ENCODE measurements around the gene CEP112.

CEP112 gene

GRCh38 chr17:65627891-65628643 is 563.9 kb downstream of the CEP112 start:
- peak; percentile 83 for DNase-seq

GRCh38 chr17:65627108-65627507 is 564.8 kb downstream of the CEP112 start:
- no peak for DNase-seq

- no peak for DNase-seq
These were observed 565.5 kb downstream of the CEP112 start for GRCh38 chr17:65626451-65626850.

- no peak for DNase-seq
These were observed 573.4 kb downstream of the CEP112 start for GRCh38 chr17:65618516-65618915.

GRCh38 chr17:65617496-65617895 is 574.4 kb downstream of the CEP112 start:
- no peak for DNase-seq

GRCh38 chr17:65609749-65610148 is 582.2 kb downstream of the CEP112 start:
- no peak for DNase-seq

GRCh38 chr17:65609286-65609685 is 582.6 kb downstream of the CEP112 start:
- no peak for DNase-seq

- no peak for DNase-seq
These were observed 587.9 kb downstream of the CEP112 start for GRCh38 chr17:65604070-65604469.

GRCh38 chr17:65601881-65602280 is 590.1 kb downstream of the CEP112 start:
- DNase-seq = no peak

- no peak for DNase-seq
These were observed 590.8 kb downstream of the CEP112 start for GRCh38 chr17:65601145-65601544.

GRCh38 chr17:65600518-65600917 is 591.4 kb downstream of the CEP112 start:
- no peak for DNase-seq

- no peak for DNase-seq
These were observed 592.3 kb downstream of the CEP112 start for GRCh38 chr17:65599650-65600049.

GRCh38 chr17:65598746-65599145 is 593.2 kb downstream of the CEP112 start:
- no peak for DNase-seq

GRCh38 chr17:65595071-65595656 is 596.8 kb downstream of the CEP112 start:
- no peak for DNase-seq

GRCh38 chr17:65593855-65594845 is 597.8 kb downstream of the CEP112 start:
- DNase-seq = no peak

GRCh38 chr17:65593092-65593854 is 598.7 kb downstream of the CEP112 start:
- DNase-seq = no peak

GRCh38 chr17:65592125-65592965 is 599.6 kb downstream of the CEP112 start:
- DNase-seq = no peak

GRCh38 chr17:65589321-65589720 is 602.6 kb downstream of the CEP112 start:
- no peak for DNase-seq

GRCh38 chr17:65588181-65588808 is 603.6 kb downstream of the CEP112 start:
- DNase-seq = peak; percentile 60

- no peak for DNase-seq
These were observed 604.3 kb downstream of the CEP112 start for GRCh38 chr17:65587534-65588180.

GRCh38 chr17:65586899-65587298 is 605.0 kb downstream of the CEP112 start:
- DNase-seq = peak; percentile 13

Data from NCI-H345 (cell line).